HEK293 (cell line): Measurements from ENCODE around the gene VSTM4.

ENCODE experiments used
- CTCF ChIA-PET: fragments of 350-600 bp; formaldehyde crosslinking; extraction: SDS; loops from one replicate; lab custom pipeline; 2021; ENCODE audit warnings: antibody characterized with exemption; lab: Yijun Ruan, JAX
- POLR2A ChIA-PET: fragments of 300-600 bp; formaldehyde crosslinking; extraction: SDS; loops from one replicate; lab custom pipeline; 2020; ENCODE audit warnings: antibody characterized with exemption, inconsistent platforms; lab: Yijun Ruan, JAX
- H3K27ac ChIP-seq: fragments of 200-500 bp; sonication (Bioruptor generic); 2 replicates; pipeline ENCODE4 v1.5.1; 2014; ENCODE audit warnings: low read depth, low read length, control low read depth, inconsistent platforms; ENCODE audit errors: extremely low read depth
- H3K36me3 ChIP-seq, 2 experiments: fragments of 200-500 bp in 1 of 2; sonication (Bioruptor generic) in 1 of 2; 1 replicate in 1 of 2; 2 replicates in 1 of 2; pipeline ENCODE4 v1.5.1; 2014 to 2017; ENCODE audit warnings: inconsistent platforms in 2 of 2, low read length in 2 of 2; ENCODE audit not compliant: control insufficient read depth in 2 of 2, insufficient read depth in 1 of 2
- H3K4me1 ChIP-seq: fragments of 200-500 bp; sonication (Bioruptor generic); 2 replicates; pipeline ENCODE4 v1.5.1; 2014; ENCODE audit warnings: mild to moderate bottlenecking, low read length, inconsistent platforms; ENCODE audit not compliant: control insufficient read depth, insufficient read depth
- H3K4me3 ChIP-seq: 2 replicates; pipeline ENCODE4 v1.5.1; 2011; ENCODE audit warnings: low read depth, mild to moderate bottlenecking, control low read depth, low read length, moderate library complexity
- H3K9me3 ChIP-seq: fragments of 200-500 bp; sonication (Bioruptor generic); 2 replicates; pipeline ENCODE4 v1.5.1; 2014; ENCODE audit warnings: low read depth, low read length, inconsistent platforms; ENCODE audit not compliant: control insufficient read depth, insufficient read depth
- HOXA7 ChIP-seq: sonication (generic); formaldehyde crosslinking; IDR thresholded peaks from 2 replicates; pipeline ENCODE4 v1.8.1; 2022; ENCODE audit warnings: missing genetic modification reagents, borderline replicate concordance
- MEIS1 ChIP-seq: sonication (generic); formaldehyde crosslinking; IDR thresholded peaks from 2 replicates; pipeline ENCODE4 v1.8.1; 2022; ENCODE audit warnings: missing genetic modification reagents, mild to moderate bottlenecking, borderline replicate concordance
- PATZ1 ChIP-seq: fragments of 450-650 bp; formaldehyde crosslinking; IDR thresholded peaks from 2 replicates; pipeline ENCODE4 v1.5.1; 2016; ENCODE audit warnings: missing biosample characterization, missing genetic modification characterization
- PRDM6 ChIP-seq: fragments of 450-650 bp; formaldehyde crosslinking; IDR thresholded peaks from 2 replicates; pipeline ENCODE4 v1.5.1; 2017; ENCODE audit warnings: missing biosample characterization, missing genetic modification characterization
- SETDB1 ChIP-seq: IDR thresholded peaks from one replicate; pipeline ENCODE4 v1.6.1; 2017; ENCODE audit warnings: mild to moderate bottlenecking, low read length, moderate library complexity, mixed read lengths; ENCODE audit not compliant: insufficient read length
- TCF7L2 ChIP-seq: IDR thresholded peaks from 2 replicates; pipeline ENCODE4 v1.6.1; 2011; ENCODE audit warnings: low read depth, mild to moderate bottlenecking, inconsistent platforms, low read length, moderate library complexity, borderline replicate concordance
- ZNF350 ChIP-seq: fragments of 450-650 bp; formaldehyde crosslinking; IDR thresholded peaks from 2 replicates; pipeline ENCODE4 v1.5.0; 2017; ENCODE audit warnings: missing biosample characterization, mild to moderate bottlenecking, missing genetic modification characterization
- ZNF561 ChIP-seq: fragments of 450-650 bp; IDR thresholded peaks from 2 replicates; pipeline ENCODE4 v1.5.1; 2018; ENCODE audit warnings: missing biosample characterization, missing genetic modification characterization, borderline replicate concordance
- ZNF610 ChIP-seq: fragments of 450-650 bp; formaldehyde crosslinking; IDR thresholded peaks from 2 replicates; pipeline ENCODE4 v1.5.1; 2016; ENCODE audit warnings: missing biosample characterization, missing genetic modification characterization, borderline replicate concordance
- ZNF658 ChIP-seq: fragments of 450-650 bp; formaldehyde crosslinking; IDR thresholded peaks from 2 replicates; pipeline ENCODE4; 2016; ENCODE audit warnings: missing biosample characterization, missing genetic modification characterization
- ZNF76 ChIP-seq: fragments of 450-650 bp; formaldehyde crosslinking; IDR thresholded peaks from 2 replicates; pipeline ENCODE4; 2016; ENCODE audit warnings: low read depth, missing biosample characterization, missing genetic modification characterization, borderline replicate concordance
- ZNF777 ChIP-seq: fragments of 450-650 bp; formaldehyde crosslinking; IDR thresholded peaks from 2 replicates; pipeline ENCODE4 v1.5.1; 2017; ENCODE audit warnings: missing biosample characterization, missing genetic modification characterization, borderline replicate concordance
- ZSCAN23 ChIP-seq: fragments of 450-650 bp; formaldehyde crosslinking; IDR thresholded peaks from 2 replicates; pipeline ENCODE4 v1.5.1; 2016; ENCODE audit warnings: missing biosample characterization, missing genetic modification characterization
- TF ChIP-seq, protein P1 (sequence below): fragments of 450-650 bp; formaldehyde crosslinking; IDR thresholded peaks from 2 replicates; pipeline ENCODE4 v1.5.1; 2017; ENCODE audit warnings: missing biosample characterization, missing genetic modification characterization
- TF ChIP-seq, protein P2 (sequence below): fragments of 450-650 bp; formaldehyde crosslinking; IDR thresholded peaks from 2 replicates; pipeline ENCODE4 v1.5.1; 2016; ENCODE audit warnings: missing biosample characterization, missing genetic modification characterization, borderline replicate concordance

VSTM4 gene

GRCh38 chr10:49144058-49144720, 28.9 kb upstream of the VSTM4 start (continued):
- TF ChIP-seq, protein P1, sequence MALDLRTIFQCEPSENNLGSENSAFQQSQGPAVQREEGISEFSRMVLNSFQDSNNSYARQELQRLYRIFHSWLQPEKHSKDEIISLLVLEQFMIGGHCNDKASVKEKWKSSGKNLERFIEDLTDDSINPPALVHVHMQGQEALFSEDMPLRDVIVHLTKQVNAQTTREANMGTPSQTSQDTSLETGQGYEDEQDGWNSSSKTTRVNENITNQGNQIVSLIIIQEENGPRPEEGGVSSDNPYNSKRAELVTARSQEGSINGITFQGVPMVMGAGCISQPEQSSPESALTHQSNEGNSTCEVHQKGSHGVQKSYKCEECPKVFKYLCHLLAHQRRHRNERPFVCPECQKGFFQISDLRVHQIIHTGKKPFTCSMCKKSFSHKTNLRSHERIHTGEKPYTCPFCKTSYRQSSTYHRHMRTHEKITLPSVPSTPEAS (tag by site-specific recombination): no peak

DNA sequence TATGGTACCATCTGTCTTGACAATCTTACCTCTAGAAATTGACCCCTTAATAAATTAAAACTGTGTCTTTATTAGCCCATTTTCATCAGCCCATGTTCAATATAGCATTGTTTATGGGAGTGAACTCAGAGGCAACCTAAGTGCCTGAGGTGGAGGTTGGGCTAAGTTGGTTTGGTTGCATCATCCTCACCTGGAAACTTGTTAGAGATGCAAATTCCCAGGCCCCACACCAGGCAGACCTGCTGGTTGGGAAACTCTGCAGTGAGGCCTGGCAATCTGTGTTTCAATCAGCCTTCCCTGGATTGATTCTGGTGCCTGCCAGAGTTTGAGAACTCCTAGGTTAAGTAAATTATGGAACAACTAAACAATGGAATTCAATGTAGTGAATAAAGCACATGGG, 27.9 kb upstream of the VSTM4 start:
- H3K4me1 ChIP-seq: no peaks in the 10 kb centered on the region
- H3K4me3 ChIP-seq: no peak overlapping the region
- H3K9me3 ChIP-seq: no peaks in the 10 kb centered on the region
- H3K27ac ChIP-seq: no peak overlapping the region
- TF ChIP-seq MEIS1 (CRISPR knock-in tag) (no peak), ZNF350 (tag by site-specific recombination) (no peak), PATZ1 (tag by site-specific recombination) (no peak), HOXA7 (no peak), ZNF658 (tag by site-specific recombination) (no peak), TCF7L2 (no peak), ZNF561 (tag by site-specific recombination) (no peak), ZNF777 (tag by site-specific recombination) (no peak), ZNF76 (no peak), ZNF610 (tag by site-specific recombination) (no peak), ZSCAN23 (tag by site-specific recombination) (no peak), SETDB1 (no peak), PRDM6 (tag by site-specific recombination) (no peak)
- TF ChIP-seq, protein P1 (tag by site-specific recombination): no peak
- TF ChIP-seq, protein P2, sequence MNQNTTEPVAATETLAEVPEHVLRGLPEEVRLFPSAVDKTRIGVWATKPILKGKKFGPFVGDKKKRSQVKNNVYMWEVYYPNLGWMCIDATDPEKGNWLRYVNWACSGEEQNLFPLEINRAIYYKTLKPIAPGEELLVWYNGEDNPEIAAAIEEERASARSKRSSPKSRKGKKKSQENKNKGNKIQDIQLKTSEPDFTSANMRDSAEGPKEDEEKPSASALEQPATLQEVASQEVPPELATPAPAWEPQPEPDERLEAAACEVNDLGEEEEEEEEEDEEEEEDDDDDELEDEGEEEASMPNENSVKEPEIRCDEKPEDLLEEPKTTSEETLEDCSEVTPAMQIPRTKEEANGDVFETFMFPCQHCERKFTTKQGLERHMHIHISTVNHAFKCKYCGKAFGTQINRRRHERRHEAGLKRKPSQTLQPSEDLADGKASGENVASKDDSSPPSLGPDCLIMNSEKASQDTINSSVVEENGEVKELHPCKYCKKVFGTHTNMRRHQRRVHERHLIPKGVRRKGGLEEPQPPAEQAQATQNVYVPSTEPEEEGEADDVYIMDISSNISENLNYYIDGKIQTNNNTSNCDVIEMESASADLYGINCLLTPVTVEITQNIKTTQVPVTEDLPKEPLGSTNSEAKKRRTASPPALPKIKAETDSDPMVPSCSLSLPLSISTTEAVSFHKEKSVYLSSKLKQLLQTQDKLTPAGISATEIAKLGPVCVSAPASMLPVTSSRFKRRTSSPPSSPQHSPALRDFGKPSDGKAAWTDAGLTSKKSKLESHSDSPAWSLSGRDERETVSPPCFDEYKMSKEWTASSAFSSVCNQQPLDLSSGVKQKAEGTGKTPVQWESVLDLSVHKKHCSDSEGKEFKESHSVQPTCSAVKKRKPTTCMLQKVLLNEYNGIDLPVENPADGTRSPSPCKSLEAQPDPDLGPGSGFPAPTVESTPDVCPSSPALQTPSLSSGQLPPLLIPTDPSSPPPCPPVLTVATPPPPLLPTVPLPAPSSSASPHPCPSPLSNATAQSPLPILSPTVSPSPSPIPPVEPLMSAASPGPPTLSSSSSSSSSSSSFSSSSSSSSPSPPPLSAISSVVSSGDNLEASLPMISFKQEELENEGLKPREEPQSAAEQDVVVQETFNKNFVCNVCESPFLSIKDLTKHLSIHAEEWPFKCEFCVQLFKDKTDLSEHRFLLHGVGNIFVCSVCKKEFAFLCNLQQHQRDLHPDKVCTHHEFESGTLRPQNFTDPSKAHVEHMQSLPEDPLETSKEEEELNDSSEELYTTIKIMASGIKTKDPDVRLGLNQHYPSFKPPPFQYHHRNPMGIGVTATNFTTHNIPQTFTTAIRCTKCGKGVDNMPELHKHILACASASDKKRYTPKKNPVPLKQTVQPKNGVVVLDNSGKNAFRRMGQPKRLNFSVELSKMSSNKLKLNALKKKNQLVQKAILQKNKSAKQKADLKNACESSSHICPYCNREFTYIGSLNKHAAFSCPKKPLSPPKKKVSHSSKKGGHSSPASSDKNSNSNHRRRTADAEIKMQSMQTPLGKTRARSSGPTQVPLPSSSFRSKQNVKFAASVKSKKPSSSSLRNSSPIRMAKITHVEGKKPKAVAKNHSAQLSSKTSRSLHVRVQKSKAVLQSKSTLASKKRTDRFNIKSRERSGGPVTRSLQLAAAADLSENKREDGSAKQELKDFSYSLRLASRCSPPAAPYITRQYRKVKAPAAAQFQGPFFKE (tag by site-specific recombination): no peak
- ChIA-PET CTCF (no interaction called here), POLR2A (no interaction called here)
- H3K36me3 ChIP-seq: no peaks in the 10 kb centered on the region
